Heart left ventricle (tissue), 13 donors: ENCODE measurements around the gene MYLK4.

Source experiments
- POLR2A ChIP-seq, 2 donors: fragments of 450-650 bp; IDR thresholded peaks; one replicate each; pipeline ENCODE4 v1.6.1; 2017; ENCODE audit warnings: antibody characterized with exemption in 2 of 2, mild to moderate bottlenecking in 2 of 2, moderate library complexity in 2 of 2
- TF ChIP-seq, protein P1 (sequence below), 12 donors: fragments of 200-600 bp; sonication (generic) in 4 of 12; IDR thresholded peaks; one replicate each; pipeline versions ENCODE4 v1.5.0 to v1.8.0; 2018 to 2022; ENCODE audit warnings: antibody characterized with exemption in 12 of 12, mild to moderate bottlenecking in 5 of 12
- donor health status: ischemic (EF 13 %, LVEDD 7.1; RV severe dilation, severe dysfunction).
- donor health status: DM: no; HTN: yes; CAD: no.
- donor health status: DM: no; HTN: no; CAD: no.
- donor health status: ischemic (EF 25% LVEDD 6.9; RV normal size, moderate dysfunction).
- donor health status: ischemic (EF 25% LVEDD 5.7; RV mildly dilated, moderate dysfunction).
- donor health status: ischemic (EF 35%, LVEDD 5.7; RV mildly dilated, moderate dysfunction).
- donor health status: nonischemic (EF 11% LVEDD 7.7; RV severe dilation, severe dysfunction).
- donor health status: DM: yes; HTN: yes; CAD: no.
- donor health status: PGD.
- donor health status: ischemic (EF 29% LVEDD 5.4; RV normal size, mild dysfunction).
- donor health status: nonischemic (EF 23%, LVEDD 6.1; RV moderate dilation, normal function).

DNA sequence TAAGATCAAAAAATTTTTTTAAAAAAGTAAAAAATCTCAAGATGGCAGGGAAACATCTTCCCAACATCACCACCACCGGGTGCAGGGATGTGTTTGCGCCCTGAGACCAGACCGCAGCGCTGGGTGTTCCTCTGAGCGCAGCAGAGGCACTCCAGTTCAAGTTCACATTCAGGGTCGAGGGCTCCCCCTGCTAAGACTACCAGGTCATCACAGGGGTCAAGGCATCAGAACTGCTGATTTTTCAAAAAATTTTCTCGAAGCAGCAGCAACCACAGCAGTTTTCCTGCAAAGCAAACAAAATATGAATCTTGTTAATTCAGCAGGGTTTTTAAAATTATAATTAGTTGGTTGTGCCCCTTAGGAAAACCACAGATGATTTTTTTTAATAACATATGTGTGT lies 83.1 kb downstream of the MYLK4 start:
- TF ChIP-seq POLR2A (IDR thresholded peaks at IDR 0.05) = no peak
- TF ChIP-seq, protein P1, sequence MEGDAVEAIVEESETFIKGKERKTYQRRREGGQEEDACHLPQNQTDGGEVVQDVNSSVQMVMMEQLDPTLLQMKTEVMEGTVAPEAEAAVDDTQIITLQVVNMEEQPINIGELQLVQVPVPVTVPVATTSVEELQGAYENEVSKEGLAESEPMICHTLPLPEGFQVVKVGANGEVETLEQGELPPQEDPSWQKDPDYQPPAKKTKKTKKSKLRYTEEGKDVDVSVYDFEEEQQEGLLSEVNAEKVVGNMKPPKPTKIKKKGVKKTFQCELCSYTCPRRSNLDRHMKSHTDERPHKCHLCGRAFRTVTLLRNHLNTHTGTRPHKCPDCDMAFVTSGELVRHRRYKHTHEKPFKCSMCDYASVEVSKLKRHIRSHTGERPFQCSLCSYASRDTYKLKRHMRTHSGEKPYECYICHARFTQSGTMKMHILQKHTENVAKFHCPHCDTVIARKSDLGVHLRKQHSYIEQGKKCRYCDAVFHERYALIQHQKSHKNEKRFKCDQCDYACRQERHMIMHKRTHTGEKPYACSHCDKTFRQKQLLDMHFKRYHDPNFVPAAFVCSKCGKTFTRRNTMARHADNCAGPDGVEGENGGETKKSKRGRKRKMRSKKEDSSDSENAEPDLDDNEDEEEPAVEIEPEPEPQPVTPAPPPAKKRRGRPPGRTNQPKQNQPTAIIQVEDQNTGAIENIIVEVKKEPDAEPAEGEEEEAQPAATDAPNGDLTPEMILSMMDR (IDR thresholded peaks at IDR 0.05) = no peak
